SH-SY5Y (cell line): ENCODE measurements around the gene NHP2.

ENCODE experiments used
- GATA2 ChIP-seq: IDR thresholded peaks from 2 replicates; pipeline ENCODE4 v1.6.1; 2011; ENCODE audit warnings: mild to moderate bottlenecking, low read depth, low read length
- GATA3 ChIP-seq: IDR thresholded peaks from 2 replicates; pipeline ENCODE4 v1.6.1; 2011; ENCODE audit warnings: low read depth, mild to moderate bottlenecking, low read length, moderate library complexity

DNA sequence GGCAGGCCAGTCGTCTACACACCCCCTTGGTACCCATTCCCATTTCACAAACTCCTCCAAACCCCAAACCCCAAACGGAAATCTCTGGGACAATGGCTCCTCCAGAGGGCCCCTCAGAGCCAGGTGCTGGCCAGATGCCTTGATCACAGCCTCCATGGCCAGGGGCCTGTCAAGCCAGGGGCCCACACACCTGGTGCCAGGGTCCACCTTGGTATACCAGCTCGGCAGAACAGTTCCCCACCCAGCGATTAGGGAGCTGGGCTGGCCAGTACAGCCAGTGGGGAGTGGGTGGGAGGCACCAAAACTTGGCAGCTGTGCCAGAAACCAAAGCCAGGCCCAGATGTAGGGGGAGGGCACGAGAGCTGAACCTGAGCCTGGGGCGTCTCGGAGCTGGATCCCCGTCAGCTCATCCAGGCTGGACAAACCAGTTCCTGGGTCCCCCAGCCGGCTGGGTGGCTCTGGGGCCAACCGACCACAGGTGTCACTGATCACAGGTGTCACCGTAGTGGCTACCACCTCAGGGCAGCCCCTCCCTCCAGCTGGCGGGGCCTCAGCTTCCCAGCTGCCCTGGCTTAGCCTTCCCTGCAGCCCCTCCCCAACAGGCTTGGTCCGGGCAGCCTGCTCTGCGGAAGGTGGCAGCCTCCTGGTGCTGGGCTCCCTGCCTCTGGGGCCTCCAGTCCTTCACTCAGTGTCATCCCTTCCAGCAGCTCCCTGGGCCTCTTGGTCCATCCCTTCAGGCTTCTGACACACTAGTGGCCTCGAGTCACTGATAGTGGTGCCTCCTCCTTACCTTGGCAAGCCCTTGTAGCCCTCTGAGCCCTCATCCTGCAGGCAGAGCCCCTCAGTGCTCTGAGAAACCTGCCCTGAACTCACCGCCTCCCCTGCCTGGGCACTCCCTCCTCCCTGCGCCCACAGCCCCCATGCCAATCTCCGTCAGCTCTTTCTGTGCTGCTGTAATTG lies 29.4 kb downstream of the NHP2 start:
- TF ChIP-seq GATA2 (no peak), GATA3 (no peak)
